ENCODE measurements around the gene ABCA7.

The ABCA7 gene

GRCh38 chr19:1051791-1052190, 11.9 kb downstream of the ABCA7 start:
- Histone ChIP-seq H3K79me2 (ENCODE audit: control insufficient read depth, low read length) (no peaks in the 10 kb centered on the region), H3F3A (ENCODE audit: control insufficient read depth, insufficient read depth) (no peaks in the 10 kb centered on the region), H3K4me3 (ENCODE audit: low read length) (no peak overlapping the region), H3K36me3 (ENCODE audit: control insufficient read depth, low read length) (peaks cover 20% of the 10 kb centered on the region; the same call in 1 of the 2 replicates), H3K4me2 (ENCODE audit: low read length) (no peak overlapping the region), H3K4me1 (ENCODE audit: control insufficient read depth, low read length) (no peaks in the 10 kb centered on the region), H3K27me3 (ENCODE audit: control insufficient read depth, low read length) (no peaks in the 10 kb centered on the region), H3K27ac (ENCODE audit: low read depth, low read length) (no peak overlapping the region), H4K20me1 (ENCODE audit: control insufficient read depth, insufficient read depth, low read depth, low read length) (no peaks in the 10 kb centered on the region), H3K9me3 (ENCODE audit: control insufficient read depth, insufficient read depth, low read length) (no peaks in the 10 kb centered on the region), H3K9me2 (replicated peaks; ENCODE audit: control insufficient read depth, low read length) (no peaks in the 10 kb centered on the region)
- no peak for TF ChIP-seq EZH2phosphoT487 (IDR thresholded peaks at IDR 0.05; ENCODE audit: borderline replicate concordance, low read length)
- TF ChIP-seq, protein P1, sequence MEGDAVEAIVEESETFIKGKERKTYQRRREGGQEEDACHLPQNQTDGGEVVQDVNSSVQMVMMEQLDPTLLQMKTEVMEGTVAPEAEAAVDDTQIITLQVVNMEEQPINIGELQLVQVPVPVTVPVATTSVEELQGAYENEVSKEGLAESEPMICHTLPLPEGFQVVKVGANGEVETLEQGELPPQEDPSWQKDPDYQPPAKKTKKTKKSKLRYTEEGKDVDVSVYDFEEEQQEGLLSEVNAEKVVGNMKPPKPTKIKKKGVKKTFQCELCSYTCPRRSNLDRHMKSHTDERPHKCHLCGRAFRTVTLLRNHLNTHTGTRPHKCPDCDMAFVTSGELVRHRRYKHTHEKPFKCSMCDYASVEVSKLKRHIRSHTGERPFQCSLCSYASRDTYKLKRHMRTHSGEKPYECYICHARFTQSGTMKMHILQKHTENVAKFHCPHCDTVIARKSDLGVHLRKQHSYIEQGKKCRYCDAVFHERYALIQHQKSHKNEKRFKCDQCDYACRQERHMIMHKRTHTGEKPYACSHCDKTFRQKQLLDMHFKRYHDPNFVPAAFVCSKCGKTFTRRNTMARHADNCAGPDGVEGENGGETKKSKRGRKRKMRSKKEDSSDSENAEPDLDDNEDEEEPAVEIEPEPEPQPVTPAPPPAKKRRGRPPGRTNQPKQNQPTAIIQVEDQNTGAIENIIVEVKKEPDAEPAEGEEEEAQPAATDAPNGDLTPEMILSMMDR (IDR thresholded peaks at IDR 0.05; ENCODE audit: low read depth, low read length, poor library complexity, severe bottlenecking), result no peak

DNA sequence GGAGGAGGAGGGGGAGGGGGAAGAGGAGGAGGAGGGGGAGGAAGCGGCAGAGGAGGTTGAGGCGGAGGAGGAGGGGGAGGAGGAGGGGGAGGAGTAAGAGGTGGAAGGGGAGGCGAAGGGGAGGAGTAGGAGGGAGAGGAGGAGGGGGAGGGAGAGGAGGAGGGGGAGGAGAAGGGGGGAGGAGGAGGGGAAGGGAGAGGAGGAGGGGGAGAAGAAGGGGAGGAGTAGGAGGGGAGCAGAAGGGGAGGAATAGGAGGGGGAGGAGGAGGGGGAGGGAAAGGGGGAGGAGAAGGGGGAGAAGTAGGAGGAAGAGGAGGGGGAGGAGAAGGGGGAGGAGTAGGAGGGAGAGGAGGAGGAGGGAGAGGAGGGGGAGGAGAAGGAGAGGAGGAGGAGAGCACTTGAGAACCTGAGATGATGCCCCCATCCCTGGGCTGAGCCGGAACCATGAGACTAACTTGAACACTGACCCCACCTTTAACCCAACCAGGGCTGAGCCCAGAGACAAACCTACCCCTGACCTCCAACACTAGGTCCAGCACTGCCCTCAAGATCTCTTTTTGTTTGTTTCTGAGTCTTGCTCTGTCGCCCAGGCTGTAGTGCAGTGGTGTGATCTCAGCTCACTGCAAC, 12.6 kb downstream of the ABCA7 start:
- Histone ChIP-seq H4K20me1 (ENCODE audit: control insufficient read depth, insufficient read depth, low read depth, low read length) (no peaks in the 10 kb centered on the region), H3K9me2 (replicated peaks; ENCODE audit: control insufficient read depth, low read length) (no peaks in the 10 kb centered on the region), H3F3A (ENCODE audit: control insufficient read depth, insufficient read depth) (no peaks in the 10 kb centered on the region), H3K9me3 (ENCODE audit: control insufficient read depth, insufficient read depth, low read length) (no peaks in the 10 kb centered on the region), H3K27ac (ENCODE audit: low read depth, low read length) (no peak overlapping the region), H3K27me3 (ENCODE audit: control insufficient read depth, low read length) (no peaks in the 10 kb centered on the region), H3K4me1 (ENCODE audit: control insufficient read depth, low read length) (peaks cover 3% of the 10 kb centered on the region; the same call in 1 of the 2 replicates), H3K79me2 (ENCODE audit: control insufficient read depth, low read length) (no peaks in the 10 kb centered on the region), H3K36me3 (ENCODE audit: control insufficient read depth, low read length) (peaks cover 19% of the 10 kb centered on the region), H3K4me3 (ENCODE audit: low read length) (no peak overlapping the region), H3K4me2 (ENCODE audit: low read length) (no peak overlapping the region)
- TF ChIP-seq, protein P1 (IDR thresholded peaks at IDR 0.05; ENCODE audit: low read depth, low read length, poor library complexity, severe bottlenecking), result no peak
- no peak for TF ChIP-seq EZH2phosphoT487 (IDR thresholded peaks at IDR 0.05; ENCODE audit: borderline replicate concordance, low read length)

DNA sequence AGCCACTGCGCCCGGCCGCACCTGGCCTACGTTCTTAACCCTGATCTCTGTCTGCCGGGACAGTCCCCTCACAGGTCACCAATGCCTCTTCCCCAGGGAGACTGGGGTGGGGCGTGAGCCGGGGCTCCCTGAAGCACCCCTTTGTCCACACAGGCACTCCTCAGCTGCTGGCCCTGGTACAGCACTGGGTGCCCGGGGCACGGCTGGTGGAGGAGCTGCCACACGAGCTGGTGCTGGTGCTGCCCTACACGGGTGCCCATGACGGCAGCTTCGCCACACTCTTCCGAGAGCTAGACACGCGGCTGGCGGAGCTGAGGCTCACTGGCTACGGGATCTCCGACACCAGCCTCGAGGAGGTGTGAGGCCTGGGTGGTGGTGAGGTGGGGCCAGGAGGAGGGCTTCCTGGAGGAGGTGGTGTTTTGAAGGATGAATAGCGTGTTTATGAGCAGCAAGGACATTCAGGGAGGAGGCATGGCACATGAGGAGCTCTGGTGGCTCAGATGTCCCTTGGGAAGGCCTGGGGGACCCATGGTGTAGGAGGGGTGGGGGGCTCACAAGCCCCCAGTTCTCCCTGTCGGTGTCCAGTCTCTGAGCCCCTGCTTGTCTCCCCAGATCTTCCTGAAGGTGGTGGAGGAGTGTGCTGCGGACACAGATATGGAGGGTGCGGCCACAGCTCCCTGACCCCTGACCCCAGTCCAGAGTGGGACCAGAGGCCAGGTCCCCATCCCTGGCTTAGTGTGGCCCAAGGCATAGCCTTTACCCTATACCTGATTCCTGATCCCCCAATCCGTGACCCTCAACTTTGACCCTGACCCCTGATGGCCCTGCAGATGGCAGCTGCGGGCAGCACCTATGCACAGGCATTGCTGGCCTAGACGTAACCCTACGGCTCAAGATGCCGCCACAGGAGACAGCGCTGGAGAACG, 13.5 kb downstream of the ABCA7 start:
- peaks cover 17% of the 10 kb centered on the region for H3K36me3 ChIP-seq (ENCODE audit: control insufficient read depth, low read length)
- H4K20me1 ChIP-seq (ENCODE audit: control insufficient read depth, insufficient read depth, low read depth, low read length), result no peaks in the 10 kb centered on the region
- H3K27ac ChIP-seq (ENCODE audit: low read depth, low read length), result no peak overlapping the region
- no peaks in the 10 kb centered on the region for H3F3A ChIP-seq (ENCODE audit: control insufficient read depth, insufficient read depth)
- H3K79me2 ChIP-seq (ENCODE audit: control insufficient read depth, low read length), result no peaks in the 10 kb centered on the region
- H3K27me3 ChIP-seq (ENCODE audit: control insufficient read depth, low read length), result no peaks in the 10 kb centered on the region
- H3K9me3 ChIP-seq (ENCODE audit: control insufficient read depth, insufficient read depth, low read length), result no peaks in the 10 kb centered on the region
- H3K4me1 ChIP-seq (ENCODE audit: control insufficient read depth, low read length), result peaks cover 10% of the 10 kb centered on the region; the same call in 1 of the 2 replicates
- no peak overlapping the region for H3K4me3 ChIP-seq (ENCODE audit: low read length)
- H3K4me2 ChIP-seq (ENCODE audit: low read length), result no peak overlapping the region
- no peaks in the 10 kb centered on the region for H3K9me2 ChIP-seq (replicated peaks; ENCODE audit: control insufficient read depth, low read length)
- TF ChIP-seq EZH2phosphoT487 (IDR thresholded peaks at IDR 0.05; ENCODE audit: borderline replicate concordance, low read length), result no peak
- TF ChIP-seq, protein P1 (IDR thresholded peaks at IDR 0.05; ENCODE audit: low read depth, low read length, poor library complexity, severe bottlenecking), result no peak

Measured in DOHH2 (cell line).